ENCODE data around the gene COX5A. TPM values are rescaled to one million over a fixed set of nuclear protein-coding genes. Genes with fewer than 3 reads are reported as not detected.
"Not testable (repeated sequence)": the region's sequence is repeated elsewhere in the genome, so short reads cannot be mapped to it uniquely, and the experiment has no call there.

COX5A gene
- polyA plus RNA-seq, 1 donor from 2014 or later, result 155 TPM

DNA sequence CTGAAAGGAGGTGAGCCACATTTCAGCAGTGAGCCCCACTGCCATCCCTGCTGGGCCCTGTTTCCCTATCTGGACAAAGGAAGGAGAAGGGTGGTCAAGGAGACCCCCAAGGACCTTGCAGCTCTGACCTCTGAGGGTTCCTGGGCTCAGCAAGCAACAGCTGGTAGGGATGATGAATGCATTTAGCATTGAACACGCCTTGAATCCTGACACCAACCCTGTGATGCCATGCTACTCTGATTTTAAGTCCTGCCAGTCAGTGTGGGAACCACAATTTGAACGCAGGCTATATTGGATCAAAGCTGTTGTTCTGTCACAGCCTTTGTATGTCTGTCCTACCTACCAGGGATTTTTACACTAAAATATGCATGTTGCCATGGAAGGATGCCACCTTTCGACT lies 41.6 kb downstream of the COX5A start:
- Histone ChIP-seq H3K9ac (ENCODE audit: low read length) (no peak overlapping the region), H3K27ac (ENCODE audit: low read length) (no peak overlapping the region), H3K79me2 (replicated peaks; ENCODE audit: insufficient read depth, low read length) (no peaks in the 10 kb centered on the region), H2AFZ (ENCODE audit: low read depth, low read length) (no peak overlapping the region), H3K9me2 (ENCODE audit: insufficient read depth, low read length) (no peaks in the 10 kb centered on the region), H3K4me2 (ENCODE audit: low read length) (no peak overlapping the region), H3K36me3 (ENCODE audit: insufficient read depth, low read length) (peaks cover 5% of the 10 kb centered on the region), H3K27me3 (ENCODE audit: insufficient read depth, low read depth, low read length) (no peaks in the 10 kb centered on the region), H3F3A (ENCODE audit: insufficient read depth, low read length, poor library complexity, severe bottlenecking) (no peaks in the 10 kb centered on the region), H3K4me3 (ENCODE audit: low read length) (no peak overlapping the region), H4K20me1 (ENCODE audit: insufficient read depth) (no peaks in the 10 kb centered on the region), H3K9me3 (ENCODE audit: low read length) (no peaks in the 10 kb centered on the region)
- TF ChIP-seq MXI1 (conservative IDR thresholded peaks at IDR 0.05; ENCODE audit: poor library complexity, severe bottlenecking) (no peak), EZH2 (IDR thresholded peaks at IDR 0.05; ENCODE audit: borderline replicate concordance, insufficient read depth, low read length, poor library complexity, severe bottlenecking) (no peak), RAD21 (conservative IDR thresholded peaks at IDR 0.05) (no peak), SMC3 (conservative IDR thresholded peaks at IDR 0.05; ENCODE audit: poor library complexity) (no peak), TAF1 (IDR thresholded peaks at IDR 0.05; ENCODE audit: low read depth) (no peak), EP300 (conservative IDR thresholded peaks at IDR 0.05; ENCODE audit: poor library complexity, severe bottlenecking) (no peak), POLR2AphosphoS5 (IDR thresholded peaks at IDR 0.05) (no peak)
- TF ChIP-seq, protein P1, sequence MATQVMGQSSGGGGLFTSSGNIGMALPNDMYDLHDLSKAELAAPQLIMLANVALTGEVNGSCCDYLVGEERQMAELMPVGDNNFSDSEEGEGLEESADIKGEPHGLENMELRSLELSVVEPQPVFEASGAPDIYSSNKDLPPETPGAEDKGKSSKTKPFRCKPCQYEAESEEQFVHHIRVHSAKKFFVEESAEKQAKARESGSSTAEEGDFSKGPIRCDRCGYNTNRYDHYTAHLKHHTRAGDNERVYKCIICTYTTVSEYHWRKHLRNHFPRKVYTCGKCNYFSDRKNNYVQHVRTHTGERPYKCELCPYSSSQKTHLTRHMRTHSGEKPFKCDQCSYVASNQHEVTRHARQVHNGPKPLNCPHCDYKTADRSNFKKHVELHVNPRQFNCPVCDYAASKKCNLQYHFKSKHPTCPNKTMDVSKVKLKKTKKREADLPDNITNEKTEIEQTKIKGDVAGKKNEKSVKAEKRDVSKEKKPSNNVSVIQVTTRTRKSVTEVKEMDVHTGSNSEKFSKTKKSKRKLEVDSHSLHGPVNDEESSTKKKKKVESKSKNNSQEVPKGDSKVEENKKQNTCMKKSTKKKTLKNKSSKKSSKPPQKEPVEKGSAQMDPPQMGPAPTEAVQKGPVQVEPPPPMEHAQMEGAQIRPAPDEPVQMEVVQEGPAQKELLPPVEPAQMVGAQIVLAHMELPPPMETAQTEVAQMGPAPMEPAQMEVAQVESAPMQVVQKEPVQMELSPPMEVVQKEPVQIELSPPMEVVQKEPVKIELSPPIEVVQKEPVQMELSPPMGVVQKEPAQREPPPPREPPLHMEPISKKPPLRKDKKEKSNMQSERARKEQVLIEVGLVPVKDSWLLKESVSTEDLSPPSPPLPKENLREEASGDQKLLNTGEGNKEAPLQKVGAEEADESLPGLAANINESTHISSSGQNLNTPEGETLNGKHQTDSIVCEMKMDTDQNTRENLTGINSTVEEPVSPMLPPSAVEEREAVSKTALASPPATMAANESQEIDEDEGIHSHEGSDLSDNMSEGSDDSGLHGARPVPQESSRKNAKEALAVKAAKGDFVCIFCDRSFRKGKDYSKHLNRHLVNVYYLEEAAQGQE (IDR thresholded peaks at IDR 0.05; ENCODE audit: borderline replicate concordance), result no peak
- TF ChIP-seq, protein P2, sequence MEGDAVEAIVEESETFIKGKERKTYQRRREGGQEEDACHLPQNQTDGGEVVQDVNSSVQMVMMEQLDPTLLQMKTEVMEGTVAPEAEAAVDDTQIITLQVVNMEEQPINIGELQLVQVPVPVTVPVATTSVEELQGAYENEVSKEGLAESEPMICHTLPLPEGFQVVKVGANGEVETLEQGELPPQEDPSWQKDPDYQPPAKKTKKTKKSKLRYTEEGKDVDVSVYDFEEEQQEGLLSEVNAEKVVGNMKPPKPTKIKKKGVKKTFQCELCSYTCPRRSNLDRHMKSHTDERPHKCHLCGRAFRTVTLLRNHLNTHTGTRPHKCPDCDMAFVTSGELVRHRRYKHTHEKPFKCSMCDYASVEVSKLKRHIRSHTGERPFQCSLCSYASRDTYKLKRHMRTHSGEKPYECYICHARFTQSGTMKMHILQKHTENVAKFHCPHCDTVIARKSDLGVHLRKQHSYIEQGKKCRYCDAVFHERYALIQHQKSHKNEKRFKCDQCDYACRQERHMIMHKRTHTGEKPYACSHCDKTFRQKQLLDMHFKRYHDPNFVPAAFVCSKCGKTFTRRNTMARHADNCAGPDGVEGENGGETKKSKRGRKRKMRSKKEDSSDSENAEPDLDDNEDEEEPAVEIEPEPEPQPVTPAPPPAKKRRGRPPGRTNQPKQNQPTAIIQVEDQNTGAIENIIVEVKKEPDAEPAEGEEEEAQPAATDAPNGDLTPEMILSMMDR (IDR thresholded peaks at IDR 0.05; ENCODE audit: poor library complexity, severe bottlenecking), result no peak

DNA sequence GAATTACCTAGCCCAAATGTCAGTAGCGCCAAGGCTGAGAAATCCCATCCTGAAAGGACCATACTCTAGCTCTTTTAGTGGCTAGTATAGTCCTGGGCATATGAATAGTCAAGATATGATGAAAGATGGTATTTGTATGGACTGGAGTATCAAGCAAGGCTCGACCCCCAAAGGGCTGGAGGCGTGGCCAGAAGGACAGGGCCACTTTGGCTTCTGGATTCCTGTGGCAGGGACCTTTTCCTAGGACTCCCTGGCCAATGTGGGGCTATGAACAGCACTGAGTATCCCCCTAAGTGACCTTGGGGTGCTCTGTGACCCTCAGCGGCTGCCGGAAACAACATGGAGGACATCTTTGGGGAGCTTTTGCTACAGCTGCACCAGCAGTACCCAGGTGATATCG lies 42.0 kb downstream of the COX5A start:
- Histone ChIP-seq H2AFZ (ENCODE audit: low read depth, low read length) (no peak overlapping the region), H4K20me1 (ENCODE audit: insufficient read depth) (no peaks in the 10 kb centered on the region), H3F3A (ENCODE audit: insufficient read depth, low read length, poor library complexity, severe bottlenecking) (no peaks in the 10 kb centered on the region), H3K9me2 (ENCODE audit: insufficient read depth, low read length) (no peaks in the 10 kb centered on the region), H3K4me2 (ENCODE audit: low read length) (no peak overlapping the region), H3K36me3 (ENCODE audit: insufficient read depth, low read length) (peaks cover 5% of the 10 kb centered on the region), H3K79me2 (replicated peaks; ENCODE audit: insufficient read depth, low read length) (no peaks in the 10 kb centered on the region), H3K9me3 (ENCODE audit: low read length) (no peaks in the 10 kb centered on the region), H3K9ac (ENCODE audit: low read length) (no peak overlapping the region), H3K27me3 (ENCODE audit: insufficient read depth, low read depth, low read length) (no peaks in the 10 kb centered on the region), H3K27ac (ENCODE audit: low read length) (no peak overlapping the region), H3K4me3 (ENCODE audit: low read length) (no peak overlapping the region)
- TF ChIP-seq EZH2 (IDR thresholded peaks at IDR 0.05; ENCODE audit: borderline replicate concordance, insufficient read depth, low read length, poor library complexity, severe bottlenecking) (no peak), TAF1 (IDR thresholded peaks at IDR 0.05; ENCODE audit: low read depth) (no peak), MXI1 (conservative IDR thresholded peaks at IDR 0.05; ENCODE audit: poor library complexity, severe bottlenecking) (no peak), EP300 (conservative IDR thresholded peaks at IDR 0.05; ENCODE audit: poor library complexity, severe bottlenecking) (no peak), POLR2AphosphoS5 (IDR thresholded peaks at IDR 0.05) (no peak), RAD21 (conservative IDR thresholded peaks at IDR 0.05) (no peak), SMC3 (conservative IDR thresholded peaks at IDR 0.05; ENCODE audit: poor library complexity) (no peak)
- TF ChIP-seq, protein P2 (IDR thresholded peaks at IDR 0.05; ENCODE audit: poor library complexity, severe bottlenecking), result no peak
- TF ChIP-seq, protein P1 (IDR thresholded peaks at IDR 0.05; ENCODE audit: borderline replicate concordance), result no peak

DNA sequence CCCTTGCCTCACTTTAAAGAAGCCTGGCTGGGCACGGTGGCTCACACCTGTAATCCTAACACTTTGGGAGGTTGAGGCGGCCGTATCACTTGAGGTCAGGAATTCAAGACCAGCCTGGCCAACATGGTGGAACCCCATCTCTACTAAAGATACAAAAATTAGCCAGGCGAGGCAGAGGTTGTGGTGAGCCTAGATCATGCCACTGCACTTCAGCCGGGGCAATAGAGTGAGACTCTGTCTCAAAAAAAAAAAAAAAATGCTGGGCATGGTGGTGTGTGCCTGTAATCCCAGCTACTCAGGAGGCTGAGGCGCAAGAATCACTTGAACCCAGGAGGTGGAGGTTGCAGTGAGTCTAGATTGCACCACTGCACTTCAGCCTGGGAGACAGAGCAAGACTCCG lies 43.5 kb downstream of the COX5A start:
- not testable (repeated sequence) for H3K9me2 ChIP-seq (ENCODE audit: insufficient read depth, low read length); H3K9ac ChIP-seq (ENCODE audit: low read length); H3K36me3 ChIP-seq (ENCODE audit: insufficient read depth, low read length)

More for the DNA sequence above, 43.5 kb downstream of the COX5A start:
- H4K20me1 ChIP-seq (ENCODE audit: insufficient read depth); H3K27me3 ChIP-seq (ENCODE audit: insufficient read depth, low read depth, low read length); H2AFZ ChIP-seq (ENCODE audit: low read depth, low read length); H3K79me2 ChIP-seq (replicated peaks; ENCODE audit: insufficient read depth, low read length); H3K9me3 ChIP-seq (ENCODE audit: low read length); H3K4me2 ChIP-seq (ENCODE audit: low read length); H3K27ac ChIP-seq (ENCODE audit: low read length); H3K4me3 ChIP-seq (ENCODE audit: low read length); H3F3A ChIP-seq (ENCODE audit: insufficient read depth, low read length, poor library complexity, severe bottlenecking): not testable (repeated sequence)

Data from neural cell (in vitro differentiated cells).